HepG2 (cell line): Measurements from ENCODE around the gene MADCAM1. TPM values are rescaled to one million over a fixed set of nuclear protein-coding genes. Genes with fewer than 3 reads are reported as not detected.

Source experiments
- BCLAF1 ChIP-seq: fragments of 450-650 bp; IDR thresholded peaks from 2 replicates; pipeline ENCODE4 v1.6.1; 2017; ENCODE audit warnings: mild to moderate bottlenecking
- GPN1 ChIP-seq: sonication (generic); formaldehyde crosslinking; IDR thresholded peaks from 2 replicates; pipeline ENCODE4 v1.5.1; 2020; ENCODE audit warnings: missing genetic modification reagents, borderline replicate concordance
- HDAC1 ChIP-seq: sonication (generic); formaldehyde crosslinking; IDR thresholded peaks from 2 replicates; pipeline ENCODE4 v1.5.1; 2020; ENCODE audit warnings: mild to moderate bottlenecking, missing genetic modification reagents
- HNRNPL ChIP-seq: fragments of 200-400 bp; formaldehyde crosslinking; IDR thresholded peaks from 2 replicates; pipeline ENCODE4 v1.6.1; 2017; ENCODE audit warnings: mild to moderate bottlenecking, low read depth, low read length
- MTA1 ChIP-seq: sonication (generic); formaldehyde crosslinking; IDR thresholded peaks from 2 replicates; pipeline ENCODE4 v1.4.0; 2020; ENCODE audit warnings: missing genetic modification reagents, mild to moderate bottlenecking, borderline replicate concordance
- NONO ChIP-seq, 2 experiments: fragments of 450-650 bp in 1 of 2; sonication (generic) in 1 of 2; formaldehyde crosslinking in 1 of 2; IDR thresholded peaks in 1 of 2; conservative IDR thresholded peaks in 1 of 2; 2 replicates each; pipeline versions ENCODE4 v1.6.1 to v1.8.0; 2017 to 2022; ENCODE audit warnings: mild to moderate bottlenecking in 1 of 2, missing genetic modification reagents in 1 of 2, moderate library complexity in 1 of 2
- RXRB ChIP-seq: IDR thresholded peaks from 2 replicates; pipeline ENCODE4 v1.6.1; 2016; ENCODE audit warnings: borderline replicate concordance, missing genetic modification reagents, missing compliant biosample characterization
- SALL1 ChIP-seq: sonication (generic); formaldehyde crosslinking; IDR thresholded peaks from 2 replicates; pipeline ENCODE4 v1.8.0; 2022; ENCODE audit warnings: mild to moderate bottlenecking, missing genetic modification reagents
- SOX6 ChIP-seq, 2 experiments: fragments of 450-650 bp in 1 of 2; sonication (generic) in 1 of 2; formaldehyde crosslinking in 1 of 2; IDR thresholded peaks; 2 replicates each; pipeline versions ENCODE4 v1.4.0 to v1.6.1; 2017 to 2020; ENCODE audit warnings: antibody characterized with exemption in 1 of 2, mild to moderate bottlenecking in 1 of 2, missing genetic modification reagents in 1 of 2
- TCF7 ChIP-seq: sonication (generic); IDR thresholded peaks from 2 replicates; pipeline ENCODE4 v1.6.1; 2016; ENCODE audit warnings: antibody characterized with exemption, low read depth
- UBTF ChIP-seq: sonication (generic); formaldehyde crosslinking; IDR thresholded peaks from 2 replicates; pipeline ENCODE4 v1.4.0; 2020; ENCODE audit warnings: mild to moderate bottlenecking, missing genetic modification reagents
- ZMAT3 ChIP-seq: sonication (generic); formaldehyde crosslinking; conservative IDR thresholded peaks from 2 replicates; pipeline ENCODE4 v1.7.0; 2021; ENCODE audit warnings: missing genetic modification reagents
- ZNF234 ChIP-seq: sonication (generic); formaldehyde crosslinking; conservative IDR thresholded peaks from 2 replicates; pipeline ENCODE4 v1.5.1; 2020; ENCODE audit warnings: mild to moderate bottlenecking, missing genetic modification reagents
- ZNF543 ChIP-seq: sonication (generic); formaldehyde crosslinking; IDR thresholded peaks from 2 replicates; pipeline ENCODE4 v1.4.0; 2020; ENCODE audit warnings: mild to moderate bottlenecking, missing genetic modification reagents
- ZNF547 ChIP-seq: sonication (generic); formaldehyde crosslinking; IDR thresholded peaks from 2 replicates; pipeline ENCODE4 v1.5.1; 2020; ENCODE audit warnings: mild to moderate bottlenecking, missing genetic modification reagents
- ZNF598 ChIP-seq: sonication (generic); formaldehyde crosslinking; IDR thresholded peaks from 2 replicates; pipeline ENCODE4 v1.5.1; 2020; ENCODE audit warnings: mild to moderate bottlenecking, missing genetic modification reagents, borderline replicate concordance
- ZNF709 ChIP-seq: sonication (generic); formaldehyde crosslinking; IDR thresholded peaks from 2 replicates; pipeline ENCODE4 v1.5.0; 2020; ENCODE audit warnings: mild to moderate bottlenecking, missing genetic modification reagents
- ZSCAN30 ChIP-seq: sonication (generic); formaldehyde crosslinking; IDR thresholded peaks from 2 replicates; pipeline ENCODE4 v1.5.0; 2020; ENCODE audit warnings: mild to moderate bottlenecking, missing genetic modification reagents
- polyA plus RNA-seq, 8 experiments: library from polyadenylated mRNA; depleted of rRNA in 3 of 8; stranded (reverse) in 7 of 8; unstranded in 1 of 8; fragments of >200 nt; fragmentation: Illumina TruSeq in 4 of 8; extraction: Trizol in 4 of 8; gene quantifications; 2 replicates each; pipeline versions ENCODE4 v1.2.1 to v1.2.3, GENCODE V29; 2011 to 2016; ENCODE audit warnings: low read depth in 4 of 8, missing spikeins in 1 of 8, mixed read lengths in 1 of 8; ENCODE audit not compliant: insufficient read depth in 1 of 8
- total RNA-seq, 5 experiments: library from RNA; depleted of rRNA; stranded (reverse); fragments of >200 nt; fragmentation: Illumina TruSeq; extraction: Trizol; gene quantifications; 2 replicates each; pipeline ENCODE4 v1.2.3, GENCODE V29; 2016; ENCODE audit warnings: low read depth in 1 of 5
- TF ChIP-seq, protein P1 (sequence below): sonication (generic); formaldehyde crosslinking; IDR thresholded peaks from 2 replicates; pipeline ENCODE4 v1.4.0; 2020; ENCODE audit warnings: mild to moderate bottlenecking, missing genetic modification reagents

MADCAM1 gene
- total and polyA plus RNA-seq, 2 of the 13 experiments (the other 11 are each of a cell fraction or from before 2014, with no cell fraction given): 0.29 to 0.33 TPM

DNA sequence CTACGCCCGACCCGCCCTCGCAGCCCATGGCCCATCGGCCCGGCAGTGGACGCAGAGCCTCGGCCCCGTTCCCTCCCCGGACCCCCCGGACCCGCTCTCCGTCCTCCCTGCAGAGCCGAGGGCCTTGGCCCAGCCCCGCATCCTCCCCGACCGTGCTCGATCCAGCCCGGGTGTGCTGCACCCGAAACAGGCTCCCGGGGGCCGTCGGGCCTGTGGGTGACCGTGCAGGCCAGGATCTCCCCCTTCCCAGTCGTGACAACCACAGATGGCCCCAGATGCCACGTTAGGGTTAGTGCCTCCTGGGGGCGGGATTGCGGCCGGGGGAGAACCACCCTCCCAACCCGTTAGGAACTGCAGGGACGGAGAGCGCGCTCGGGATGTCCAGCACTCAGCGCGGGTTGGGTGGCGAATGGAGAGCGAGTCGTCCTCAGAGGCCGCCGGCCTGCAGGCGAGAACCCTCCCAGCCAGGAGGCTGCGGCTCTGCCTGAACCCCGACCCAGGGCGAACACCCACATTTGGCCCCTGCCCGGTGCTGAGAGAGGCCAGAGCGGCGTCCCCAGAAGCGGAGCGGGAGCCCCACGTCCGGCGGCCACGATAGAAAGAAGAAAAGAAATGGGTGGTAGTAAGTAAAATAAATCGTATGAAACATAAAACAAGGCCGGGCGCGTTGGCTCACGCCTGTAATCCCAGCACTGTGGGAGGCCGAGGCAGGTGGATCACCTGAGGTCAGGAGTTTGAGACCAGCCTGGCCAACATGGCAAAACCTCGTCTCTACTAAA, 6.7 kb upstream of the MADCAM1 start (continued):
- TF ChIP-seq UBTF (CRISPR knock-in tag): peak; percentile 76
- TF ChIP-seq ZMAT3 (CRISPR knock-in tag): no peak
- TF ChIP-seq ZNF709 (CRISPR knock-in tag): no peak
- TF ChIP-seq ZNF543 (CRISPR knock-in tag): 0 out of 2 replicates have a peak, but pooled peaks have one; percentile 31
- 0 out of 2 replicates have a peak, but pooled peaks have one; percentile 20 for TF ChIP-seq MTA1 (CRISPR knock-in tag)
- TF ChIP-seq ZNF234: peak; percentile 16; the same call in 1 of the 2 replicates
- peak; percentile 73; the same call in 1 of the 2 replicates for TF ChIP-seq ZSCAN30 (CRISPR knock-in tag)
- 0 out of 2 replicates have a peak, but pooled peaks have one; percentile 9 for TF ChIP-seq ZNF547 (CRISPR knock-in tag)
- TF ChIP-seq, protein P1, sequence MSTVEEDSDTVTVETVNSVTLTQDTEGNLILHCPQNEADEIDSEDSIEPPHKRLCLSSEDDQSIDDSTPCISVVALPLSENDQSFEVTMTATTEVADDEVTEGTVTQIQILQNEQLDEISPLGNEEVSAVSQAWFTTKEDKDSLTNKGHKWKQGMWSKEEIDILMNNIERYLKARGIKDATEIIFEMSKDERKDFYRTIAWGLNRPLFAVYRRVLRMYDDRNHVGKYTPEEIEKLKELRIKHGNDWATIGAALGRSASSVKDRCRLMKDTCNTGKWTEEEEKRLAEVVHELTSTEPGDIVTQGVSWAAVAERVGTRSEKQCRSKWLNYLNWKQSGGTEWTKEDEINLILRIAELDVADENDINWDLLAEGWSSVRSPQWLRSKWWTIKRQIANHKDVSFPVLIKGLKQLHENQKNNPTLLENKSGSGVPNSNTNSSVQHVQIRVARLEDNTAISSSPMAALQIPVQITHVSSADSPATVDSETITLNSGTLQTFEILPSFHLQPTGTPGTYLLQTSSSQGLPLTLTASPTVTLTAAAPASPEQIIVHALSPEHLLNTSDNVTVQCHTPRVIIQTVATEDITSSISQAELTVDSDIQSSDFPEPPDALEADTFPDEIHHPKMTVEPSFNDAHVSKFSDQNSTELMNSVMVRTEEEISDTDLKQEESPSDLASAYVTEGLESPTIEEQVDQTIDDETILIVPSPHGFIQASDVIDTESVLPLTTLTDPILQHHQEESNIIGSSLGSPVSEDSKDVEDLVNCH (CRISPR knock-in tag): 0 out of 2 replicates have a peak, but pooled peaks have one; percentile 24
- no peak for TF ChIP-seq SOX6 (IDR thresholded peaks at IDR 0.05)
- no peak for TF ChIP-seq SOX6 (CRISPR knock-in tag; IDR thresholded peaks at IDR 0.05)
- TF ChIP-seq TCF7: no peak
- TF ChIP-seq ZNF598: no peak
- 0 out of 2 replicates have a peak, but pooled peaks have one; percentile 42 for TF ChIP-seq GPN1 (CRISPR knock-in tag)
- peak; percentile 30; the same call in 1 of the 2 replicates for TF ChIP-seq HDAC1
- no peak for TF ChIP-seq BCLAF1
- no peak for TF ChIP-seq NONO (IDR thresholded peaks at IDR 0.05)
- TF ChIP-seq NONO (CRISPR knock-in tag; conservative IDR thresholded peaks at IDR 0.05): 0 out of 2 replicates have a peak, but pooled peaks have one; percentile 64
- no peak for TF ChIP-seq SALL1 (CRISPR knock-in tag)
- TF ChIP-seq RXRB (CRISPR knock-in tag): no peak; the same call in 1 of the 2 replicates
- TF ChIP-seq HNRNPL: no peak
